ENCODE data around the gene NR2C2AP. TPM values are rescaled to one million over a fixed set of nuclear protein-coding genes. Genes with fewer than 3 reads are reported as not detected.

Gene NR2C2AP
- total and polyA plus RNA-seq, 2 of the 13 experiments (the other 11 are each of a cell fraction or from before 2014, with no cell fraction given): 12.2 to 26.8 TPM

- TF ChIP-seq TSC22D2 (CRISPR knock-in tag; IDR thresholded peaks at IDR 0.05; ENCODE audit: borderline replicate concordance): peak; percentile 45; the same call in 1 of the 2 replicates
- TF ChIP-seq SIX4 (CRISPR knock-in tag; IDR thresholded peaks at IDR 0.05): 0 out of 2 replicates have a peak, but pooled peaks have one; percentile 16
- TF ChIP-seq ZNF503 (CRISPR knock-in tag; IDR thresholded peaks at IDR 0.05): no peak
- peak; percentile 74; the same call in 1 of the 2 replicates for TF ChIP-seq PAWR (CRISPR knock-in tag; IDR thresholded peaks at IDR 0.05; ENCODE audit: borderline replicate concordance)
- no peak for TF ChIP-seq MATR3 (CRISPR knock-in tag; IDR thresholded peaks at IDR 0.05)
- 0 out of 2 replicates have a peak, but pooled peaks have one; percentile 32 for TF ChIP-seq ZNF337 (CRISPR knock-in tag; IDR thresholded peaks at IDR 0.05; ENCODE audit: borderline replicate concordance, low read depth)
- peak; percentile 44; the same call in 1 of the 2 replicates for TF ChIP-seq REPIN1 (CRISPR knock-in tag; IDR thresholded peaks at IDR 0.05; ENCODE audit: borderline replicate concordance, low read depth)
- peak; percentile 82; the same call in 1 of the 2 replicates for TF ChIP-seq ZNF772 (CRISPR knock-in tag; IDR thresholded peaks at IDR 0.05)
- peak; percentile 93 for TF ChIP-seq CENPT (CRISPR knock-in tag; IDR thresholded peaks at IDR 0.05; ENCODE audit: low read depth)
- no peak for TF ChIP-seq MAFF (IDR thresholded peaks at IDR 0.05; ENCODE audit: low read depth, low read length)
- TF ChIP-seq PLRG1 (conservative IDR thresholded peaks at IDR 0.05): no peak
- TF ChIP-seq ZNF34 (CRISPR knock-in tag; IDR thresholded peaks at IDR 0.05; ENCODE audit: borderline replicate concordance): peak; percentile 79; the same call in 1 of the 2 replicates
- peak; percentile 46 for TF ChIP-seq AGO1 (IDR thresholded peaks at IDR 0.05; ENCODE audit: low read depth, low read length, poor library complexity, severe bottlenecking)
- TF ChIP-seq MAZ (IDR thresholded peaks at IDR 0.05; ENCODE audit: borderline replicate concordance, low read depth, low read length): no peak; the same call in 1 of the 2 replicates
- TF ChIP-seq MAZ (CRISPR knock-in tag; IDR thresholded peaks at IDR 0.05; ENCODE audit: low read depth): peak; percentile 75
- TF ChIP-seq ZNF207 (IDR thresholded peaks at IDR 0.05; ENCODE audit: borderline replicate concordance): no peak
- TF ChIP-seq ZNF251 (CRISPR knock-in tag; IDR thresholded peaks at IDR 0.05): peak; percentile 60; the same call in 1 of the 2 replicates
- peak; percentile 72 for TF ChIP-seq ZNF788 (CRISPR knock-in tag; IDR thresholded peaks at IDR 0.05; ENCODE audit: borderline replicate concordance)
- TF ChIP-seq IKZF4 (CRISPR knock-in tag; IDR thresholded peaks at IDR 0.05; ENCODE audit: borderline replicate concordance, low read depth, not compliant biosample characterization): peak; percentile 35
- TF ChIP-seq, protein P1, sequence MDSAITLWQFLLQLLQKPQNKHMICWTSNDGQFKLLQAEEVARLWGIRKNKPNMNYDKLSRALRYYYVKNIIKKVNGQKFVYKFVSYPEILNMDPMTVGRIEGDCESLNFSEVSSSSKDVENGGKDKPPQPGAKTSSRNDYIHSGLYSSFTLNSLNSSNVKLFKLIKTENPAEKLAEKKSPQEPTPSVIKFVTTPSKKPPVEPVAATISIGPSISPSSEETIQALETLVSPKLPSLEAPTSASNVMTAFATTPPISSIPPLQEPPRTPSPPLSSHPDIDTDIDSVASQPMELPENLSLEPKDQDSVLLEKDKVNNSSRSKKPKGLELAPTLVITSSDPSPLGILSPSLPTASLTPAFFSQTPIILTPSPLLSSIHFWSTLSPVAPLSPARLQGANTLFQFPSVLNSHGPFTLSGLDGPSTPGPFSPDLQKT (CRISPR knock-in tag; IDR thresholded peaks at IDR 0.05; ENCODE audit: borderline replicate concordance): no peak
Observed at GRCh38 chr19:19224852-19225494, 21.8 kb upstream of the NR2C2AP start (continued).

All from HepG2 (cell line).